VCaP (cell line): ENCODE data around the gene NOXA1.

Experiments
- H3K27ac ChIP-seq: fragments of 450-650 bp; 2 replicates; pipeline ENCODE4 v1.5.1; 2017
- CTCF ChIP-seq: fragments of 450-650 bp; conservative IDR thresholded peaks from 2 replicates; pipeline ENCODE4 v1.5.1; 2017; ENCODE audit warnings: mild to moderate bottlenecking, moderate library complexity

Gene NOXA1

GRCh38 chr9:137380171-137380570, 43.0 kb upstream of the NOXA1 start:
- TF ChIP-seq CTCF, result no peak
- no peak overlapping the region for H3K27ac ChIP-seq

GRCh38 chr9:137380606-137381005, 42.6 kb upstream of the NOXA1 start:
- H3K27ac ChIP-seq, result no peak overlapping the region
- TF ChIP-seq CTCF, result no peak

GRCh38 chr9:137381501-137382443, 41.4 kb upstream of the NOXA1 start:
- no peak overlapping the region for H3K27ac ChIP-seq
- TF ChIP-seq CTCF, result no peak

GRCh38 chr9:137382444-137383080, 40.6 kb upstream of the NOXA1 start:
- no peak overlapping the region for H3K27ac ChIP-seq
- TF ChIP-seq CTCF, result no peak

GRCh38 chr9:137383081-137383783, 40.0 kb upstream of the NOXA1 start:
- no peak for TF ChIP-seq CTCF

GRCh38 chr9:137383784-137384756, 39.1 kb upstream of the NOXA1 start:
- no peak for TF ChIP-seq CTCF
- no peak overlapping the region for H3K27ac ChIP-seq

More at GRCh38 chr9:137383081-137383783, 40.0 kb upstream of the NOXA1 start:
- no peak overlapping the region for H3K27ac ChIP-seq
